Dermis blood vessel endothelial cell (primary cell): Measurements from ENCODE around the gene ATP2B2. TPM values are rescaled to one million over a fixed set of nuclear protein-coding genes. Genes with fewer than 3 reads are reported as not detected.

ENCODE experiments used
- DNase-seq: peaks from one replicate; pipeline ENCODE4 v3.0.0; 2010
- total RNA-seq: library from RNA; depleted of rRNA; stranded (reverse); fragments of >200 nt; gene quantifications from 2 replicates; pipeline ENCODE4 v1.2.3, GENCODE V29; 2014

The ATP2B2 gene
- total RNA-seq, 1 donor from 2014 or later: not detected

DNA sequence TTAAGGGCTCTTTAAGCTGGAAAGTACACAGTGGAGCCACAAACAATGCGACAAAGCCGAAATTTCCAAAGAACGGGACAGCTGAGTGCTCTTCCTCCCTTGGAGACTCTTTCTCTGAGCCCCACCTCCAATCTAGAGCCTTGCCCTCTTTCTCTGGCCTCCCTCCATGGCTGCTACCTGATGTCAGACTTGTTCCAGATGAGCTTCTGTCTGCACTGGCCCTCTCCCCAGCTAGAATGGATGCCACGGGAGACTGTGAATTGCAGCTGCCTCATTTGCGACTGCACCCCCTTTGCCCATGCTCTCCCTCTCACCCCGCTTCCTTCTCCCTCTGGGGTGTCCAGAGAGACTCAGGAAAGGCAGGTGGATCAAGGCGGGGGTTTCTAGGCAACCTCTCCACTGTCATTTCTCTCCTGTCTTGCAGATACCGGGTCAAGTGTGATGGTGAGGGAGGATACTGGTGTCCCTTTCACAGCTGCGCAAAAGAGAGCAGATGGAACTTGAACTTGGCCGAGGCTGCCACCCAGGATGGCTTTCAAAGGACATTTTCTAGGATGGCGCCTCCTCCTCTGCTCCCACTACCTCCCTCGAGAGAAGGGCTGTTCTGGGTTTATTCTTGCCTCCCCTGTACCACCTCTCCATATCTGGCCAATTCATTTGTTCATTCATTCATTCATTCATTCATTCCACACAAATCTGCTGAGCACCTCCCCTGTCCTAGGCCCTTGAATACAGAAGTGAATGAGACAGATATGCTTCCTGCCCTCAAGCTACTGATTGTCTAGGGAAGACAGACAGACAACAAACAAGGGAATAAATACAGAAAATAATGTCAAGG lies 12.8 kb downstream of the ATP2B2 start:
- no peak for DNase-seq

DNA sequence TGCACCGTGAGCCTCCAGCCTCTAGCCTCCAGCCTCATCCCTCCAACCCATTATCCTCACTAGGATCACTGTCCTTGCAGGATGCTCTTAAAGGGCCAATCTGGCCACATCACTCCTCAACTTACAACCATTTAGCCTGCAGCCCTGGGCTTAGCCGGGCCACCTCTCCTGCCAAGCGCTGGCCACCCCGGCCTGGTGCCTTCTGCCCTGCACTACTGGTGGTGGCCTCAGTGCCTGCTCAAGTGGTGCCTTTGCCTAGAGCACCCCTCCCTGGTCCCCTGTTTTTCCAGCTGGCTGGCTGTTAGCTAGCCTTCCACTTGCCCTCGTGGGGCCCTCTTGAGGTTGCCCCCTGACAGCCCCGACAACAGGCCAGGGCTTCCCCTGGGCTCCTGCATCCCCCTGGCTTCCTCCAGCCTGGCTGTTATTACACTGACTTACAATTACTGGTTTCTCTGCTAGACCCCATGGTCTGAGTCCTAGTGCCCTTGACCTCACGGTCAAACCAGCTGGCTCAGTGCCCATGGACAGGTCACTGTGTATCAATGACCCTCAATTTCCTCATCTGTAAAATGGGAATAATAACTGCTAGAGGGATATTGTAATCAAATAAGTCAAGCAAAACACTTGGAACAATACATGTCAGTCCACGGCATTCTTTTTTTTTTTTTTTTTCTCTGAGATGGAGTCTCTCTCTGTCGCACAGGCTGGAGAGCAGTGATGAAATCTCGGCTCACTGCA lies 15.5 kb downstream of the ATP2B2 start:
- DNase-seq: no peak

DNA sequence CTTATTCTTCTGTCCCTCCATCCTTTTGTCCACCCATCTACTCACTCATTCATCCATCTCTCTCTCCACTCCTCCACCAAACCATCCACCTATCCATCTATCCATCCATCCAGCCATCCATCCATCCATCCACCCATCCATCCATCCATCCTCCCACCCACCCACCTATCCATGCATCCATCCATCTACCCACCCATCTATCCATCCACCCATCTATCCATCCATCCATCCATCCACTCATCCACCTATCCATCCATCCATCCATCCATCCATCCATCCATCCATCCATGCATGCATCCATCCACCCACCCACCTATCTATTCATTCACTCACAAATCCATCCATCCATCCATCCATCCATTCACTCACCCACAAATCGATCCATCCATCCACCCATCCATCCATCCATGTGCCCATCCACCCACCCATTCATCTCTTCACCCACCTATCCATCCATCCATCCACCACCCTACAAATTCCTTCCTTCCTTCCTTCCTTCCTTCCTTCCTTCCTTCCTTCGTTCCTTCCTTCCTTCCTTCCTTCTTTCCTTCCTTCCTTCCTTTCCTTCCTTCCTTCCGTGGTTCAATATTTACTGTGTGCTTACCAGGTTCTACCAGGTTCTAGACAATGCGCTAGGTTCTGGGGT lies 17.3 kb downstream of the ATP2B2 start:
- DNase-seq: no peak

DNA sequence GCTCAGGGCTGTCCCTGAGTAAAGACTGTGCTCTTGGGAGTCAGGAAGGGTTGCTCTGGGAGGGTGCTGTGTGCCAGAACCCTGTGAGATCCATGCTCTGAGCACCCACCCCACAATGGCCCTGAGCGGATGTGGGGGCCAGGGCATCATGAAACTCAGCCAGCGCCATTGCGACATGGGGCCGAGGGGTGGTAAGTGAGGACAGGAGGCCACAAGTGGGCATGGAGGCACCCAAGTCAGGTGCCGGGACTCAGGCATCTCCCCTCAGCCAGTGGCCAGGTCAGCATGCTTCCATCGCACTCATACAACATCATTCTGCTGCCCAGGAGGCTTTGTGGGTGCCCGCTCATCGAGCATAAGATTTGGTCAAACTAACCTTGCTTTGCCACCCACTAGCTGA lies 19.6 kb downstream of the ATP2B2 start:
- DNase-seq: no peak

DNA sequence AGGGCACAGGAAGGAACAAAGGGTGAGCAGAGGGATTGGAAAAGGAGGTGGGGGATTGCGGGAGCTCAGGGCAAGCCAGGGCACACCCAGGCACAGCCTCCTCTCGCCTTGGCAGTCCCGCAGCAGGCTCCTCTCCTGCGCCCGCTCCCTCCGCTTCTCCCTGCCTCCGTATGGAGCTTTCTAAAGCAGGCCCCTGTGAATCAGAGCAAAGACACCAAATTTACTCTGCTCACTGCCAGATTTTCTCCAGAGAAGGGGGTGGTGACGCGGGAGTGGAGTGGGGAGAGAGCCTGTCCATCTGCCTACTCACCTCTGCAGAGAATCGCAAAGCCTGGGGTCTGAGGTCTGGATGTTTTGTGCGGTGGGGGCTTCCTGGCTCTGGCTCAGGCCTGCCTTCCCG lies 20.0 kb downstream of the ATP2B2 start:
- no peak for DNase-seq

DNA sequence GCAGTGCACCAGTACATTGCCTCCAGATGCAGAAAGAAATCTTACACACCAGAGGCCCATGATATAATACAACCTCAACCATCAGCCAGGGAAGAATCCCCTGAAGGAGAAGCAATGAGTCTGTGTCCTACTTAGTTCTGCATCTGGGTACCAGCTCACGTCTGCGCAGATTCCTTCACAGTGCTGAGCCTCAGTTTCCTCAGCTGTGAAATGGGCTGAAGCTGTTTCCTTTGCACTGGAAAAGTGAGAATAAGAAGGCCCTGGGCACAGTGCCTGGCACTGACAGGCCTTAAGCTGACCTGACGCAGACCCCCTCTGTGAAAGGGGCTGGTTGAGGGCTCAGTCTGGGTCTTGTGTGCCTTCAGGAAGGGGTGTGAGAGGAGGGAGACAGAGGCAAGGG lies 20.7 kb downstream of the ATP2B2 start:
- DNase-seq: no peak

DNA sequence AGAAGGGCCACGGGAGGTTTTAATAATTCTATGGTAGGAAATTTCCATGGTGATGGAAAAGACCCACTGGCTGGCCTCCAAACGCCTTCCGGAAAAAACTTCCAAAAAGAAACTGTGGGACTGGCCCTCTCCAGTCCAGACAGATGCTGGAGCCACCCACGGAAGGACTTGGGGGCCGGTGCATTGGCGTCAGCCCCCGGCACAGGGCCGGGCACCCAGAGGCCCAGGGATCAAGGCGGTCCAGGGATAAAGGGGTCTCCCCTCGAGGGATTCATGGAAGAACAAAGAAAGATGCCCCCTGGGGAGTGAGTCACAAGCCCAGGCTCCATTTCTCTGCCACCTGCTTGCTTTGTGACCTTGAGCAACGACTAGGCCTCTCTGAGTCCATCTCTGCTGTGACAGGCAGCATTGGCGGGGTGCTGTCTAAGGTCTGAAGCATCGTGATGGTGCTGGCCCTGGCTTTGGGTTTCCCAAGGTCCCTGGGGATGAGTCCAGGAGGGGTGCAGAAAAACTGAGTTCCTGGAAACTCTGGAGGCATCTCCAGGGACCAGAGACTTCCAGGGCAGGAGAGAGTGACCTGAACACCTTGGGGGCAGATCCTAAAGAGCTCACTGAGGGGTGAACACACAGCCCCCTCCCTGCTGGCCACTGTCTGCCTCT lies 21.6 kb downstream of the ATP2B2 start:
- no peak for DNase-seq

DNA sequence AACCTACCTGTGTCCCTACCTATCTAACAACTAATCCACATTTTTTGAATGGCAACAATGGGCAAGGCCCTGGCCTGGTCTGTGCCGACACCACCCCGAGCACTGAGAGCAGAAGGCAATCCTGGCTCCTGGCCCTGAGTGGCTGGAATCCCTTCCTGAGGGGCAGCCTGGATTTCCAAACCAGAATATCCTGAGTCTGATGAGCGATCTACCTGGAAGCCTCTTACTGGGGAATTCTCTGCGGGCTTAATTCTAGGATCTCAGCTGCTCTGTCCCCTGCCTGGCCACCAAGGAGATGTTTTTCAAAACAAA lies 22.1 kb downstream of the ATP2B2 start:
- DNase-seq: no peak

DNA sequence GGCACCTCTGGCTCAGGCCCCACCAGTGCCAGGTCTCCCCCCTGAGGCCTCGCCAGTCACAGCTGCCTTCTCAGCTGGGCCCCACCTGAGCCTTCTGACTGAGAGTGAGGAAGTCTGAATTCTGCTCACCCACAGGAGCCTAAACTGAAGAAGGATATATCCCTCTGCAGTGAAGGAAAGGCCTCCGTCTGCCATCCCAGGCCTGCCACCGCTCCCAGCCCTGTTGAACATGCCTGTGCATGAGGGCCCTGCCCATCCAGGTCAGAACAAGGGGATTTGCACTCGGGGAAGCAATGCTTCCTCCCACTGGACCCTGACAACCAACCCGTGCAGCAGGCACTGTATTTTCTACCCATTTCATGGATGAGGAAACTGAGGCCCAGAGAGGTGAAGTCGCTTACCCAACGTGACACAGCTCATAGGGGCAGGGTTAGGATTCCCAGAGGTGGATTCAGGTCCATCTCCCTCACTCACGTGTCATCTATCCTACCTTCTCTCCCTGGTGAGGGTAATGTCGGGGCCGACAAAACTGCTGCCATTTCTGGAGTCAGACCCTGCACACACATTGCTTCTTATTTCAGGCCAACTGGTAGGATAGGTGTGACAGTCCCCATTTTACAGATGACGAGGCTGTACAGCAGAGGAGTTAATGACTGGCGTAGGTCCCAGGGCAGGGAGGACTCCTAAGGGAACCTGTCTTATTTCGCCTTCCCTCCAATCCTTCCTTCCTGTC lies 22.6 kb downstream of the ATP2B2 start:
- no peak for DNase-seq

DNA sequence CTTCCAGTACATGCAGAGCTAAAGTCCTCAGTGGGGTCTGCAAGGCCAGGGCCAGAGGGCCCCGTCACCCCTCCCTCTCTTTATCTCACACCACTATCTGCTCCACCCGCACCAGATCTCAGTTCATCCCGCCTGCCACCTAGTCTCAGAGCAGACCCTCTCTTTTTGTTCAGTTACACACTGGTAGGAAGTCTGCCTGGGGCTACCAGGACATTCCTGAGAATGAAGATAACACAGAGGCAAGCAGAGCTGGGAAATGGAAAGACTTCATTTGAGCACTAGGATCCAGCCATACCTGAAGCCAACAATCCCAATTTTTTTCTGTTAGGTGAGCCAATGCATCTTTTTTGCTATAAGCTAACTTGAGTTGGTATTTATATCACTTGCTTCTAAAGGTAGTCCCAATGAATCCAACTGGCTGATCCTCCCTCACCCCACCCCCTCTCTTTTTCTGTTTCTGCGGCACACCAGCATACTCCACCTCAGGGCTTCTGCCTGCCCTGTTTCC lies 24.5 kb downstream of the ATP2B2 start:
- DNase-seq: no peak

DNA sequence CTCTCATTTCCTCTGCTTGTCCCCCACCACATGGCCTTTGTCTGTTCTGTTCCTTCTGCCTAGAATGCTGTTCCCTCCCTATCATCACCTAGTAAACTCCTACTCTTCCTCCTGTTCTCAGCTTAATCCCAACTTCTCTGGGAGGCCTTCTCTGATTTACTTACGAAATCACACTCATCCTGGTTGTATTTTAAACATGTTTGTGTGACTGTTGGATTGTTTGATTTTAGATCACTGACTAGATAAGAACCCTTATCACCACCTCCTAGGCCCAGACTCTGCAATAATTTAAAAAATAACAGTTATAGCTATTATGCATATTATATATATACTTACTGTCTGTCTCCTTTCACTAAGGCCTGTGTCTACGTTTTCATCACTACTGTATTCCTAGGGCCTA lies 26.1 kb downstream of the ATP2B2 start:
- DNase-seq: no peak

DNA sequence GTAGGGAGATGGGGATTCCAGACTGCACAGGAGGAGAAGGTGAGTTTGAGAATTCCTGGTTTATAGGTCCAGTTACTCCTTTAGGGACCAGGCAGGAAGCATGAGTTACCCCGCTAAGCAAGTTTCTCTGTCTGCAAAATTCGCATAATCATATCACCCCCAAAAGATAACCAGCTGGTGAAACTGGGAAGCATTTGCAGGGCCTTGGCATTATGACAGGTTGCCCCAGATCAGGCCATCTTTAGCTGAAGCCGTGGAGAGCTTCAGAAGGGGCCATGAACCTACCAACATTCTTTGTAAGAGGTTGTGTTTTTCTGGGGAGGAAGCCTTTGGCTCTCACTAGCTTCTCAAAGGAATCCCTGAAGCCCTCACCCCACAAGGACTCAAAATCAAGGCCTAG lies 29.4 kb downstream of the ATP2B2 start:
- DNase-seq: no peak

DNA sequence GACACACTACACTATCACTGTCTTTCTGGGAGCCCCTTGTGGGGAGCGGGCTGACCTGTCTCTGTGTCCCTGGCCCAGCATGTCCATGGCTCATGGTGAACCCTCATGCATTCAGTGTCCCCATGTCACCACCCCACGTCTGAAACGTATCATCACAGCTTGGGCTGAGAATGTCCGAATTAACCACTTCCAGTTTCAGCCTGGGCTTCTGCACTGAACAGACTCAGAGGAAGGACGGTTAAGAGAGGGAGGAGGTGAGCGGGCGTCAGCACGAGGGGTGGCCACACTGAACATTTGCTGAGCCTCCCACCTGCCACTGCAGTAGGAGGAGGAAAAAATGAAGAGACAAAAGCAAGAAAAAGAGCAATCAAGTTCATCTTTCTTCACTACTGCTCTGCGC lies 30.5 kb downstream of the ATP2B2 start:
- no peak for DNase-seq

DNA sequence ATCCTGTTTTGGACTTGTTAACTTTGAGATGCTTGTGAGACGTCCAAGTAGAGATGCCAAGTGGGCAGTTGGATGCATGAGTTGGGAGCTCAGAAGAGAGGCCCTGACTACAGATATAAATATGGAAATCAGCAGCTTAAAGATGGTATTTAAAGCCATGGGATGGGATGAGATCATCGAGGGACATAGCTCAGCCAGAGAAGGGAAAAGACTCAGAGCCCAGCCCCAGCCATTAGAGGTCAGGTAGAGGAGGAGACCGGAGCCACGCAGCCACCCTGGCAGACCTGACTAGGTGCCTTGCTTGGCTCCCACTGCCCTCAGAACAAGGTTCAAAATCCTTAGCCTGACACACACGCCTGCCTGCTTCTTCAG lies 31.1 kb downstream of the ATP2B2 start:
- no peak for DNase-seq

DNA sequence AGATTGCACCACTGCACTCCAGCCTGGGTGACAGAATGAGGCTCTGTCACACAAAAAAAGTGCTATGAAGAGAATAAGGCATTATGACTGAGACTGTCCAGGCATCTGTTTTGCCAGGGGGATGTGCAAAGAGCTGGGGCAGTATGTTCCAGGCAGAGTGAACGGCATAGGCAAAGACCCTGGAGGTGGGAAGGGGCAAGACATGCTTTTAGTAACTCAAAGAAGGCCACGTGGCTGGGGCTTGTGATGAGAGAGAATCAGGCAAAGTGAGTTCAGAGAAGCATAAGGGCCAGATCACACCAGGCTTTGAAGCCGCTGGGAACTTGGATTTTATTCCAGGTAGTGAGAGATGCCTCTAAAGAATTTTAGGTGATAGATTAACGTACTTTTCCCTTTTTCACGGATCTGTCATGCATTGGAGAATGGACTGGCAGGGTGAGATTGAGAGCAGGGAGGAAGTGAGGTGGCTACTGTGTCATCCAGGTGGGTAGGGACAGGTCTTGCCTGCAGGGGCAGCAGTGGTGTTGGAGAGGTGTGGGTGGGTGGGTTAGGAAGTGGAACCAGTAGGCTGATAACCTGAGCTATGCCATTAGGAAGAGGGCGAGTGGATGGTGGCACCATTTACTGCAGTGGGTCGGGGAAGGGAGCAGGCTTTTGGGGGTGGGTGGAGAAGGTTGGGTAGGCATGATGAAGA lies 31.7 kb downstream of the ATP2B2 start:
- no peak for DNase-seq

DNA sequence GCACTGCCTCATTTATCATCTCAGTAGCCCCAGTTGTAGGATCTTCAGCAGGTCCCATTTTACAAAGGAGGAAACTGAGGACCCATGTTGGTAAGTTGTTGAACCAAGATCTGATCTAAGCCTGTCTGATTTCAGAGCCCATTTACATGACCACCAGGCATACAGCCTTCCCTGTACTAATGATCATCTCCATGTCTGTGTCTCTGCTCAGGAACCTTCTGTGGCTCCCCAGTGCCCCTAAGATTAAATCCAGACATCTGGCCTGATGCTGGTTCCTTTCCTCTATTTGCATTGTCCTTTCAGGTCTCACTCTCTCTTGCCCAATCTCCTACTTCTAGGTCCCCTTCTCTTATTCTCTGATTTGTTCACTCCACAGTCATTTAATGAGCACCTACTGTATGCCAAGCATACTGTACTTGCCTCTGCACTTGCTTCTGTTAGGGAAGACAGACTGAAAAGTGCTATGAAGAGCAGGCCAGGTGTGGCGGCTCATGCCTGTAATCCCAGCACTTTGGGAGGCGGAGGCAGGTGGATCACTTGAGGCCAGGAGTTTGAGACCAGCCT lies 32.4 kb downstream of the ATP2B2 start:
- no peak for DNase-seq

DNA sequence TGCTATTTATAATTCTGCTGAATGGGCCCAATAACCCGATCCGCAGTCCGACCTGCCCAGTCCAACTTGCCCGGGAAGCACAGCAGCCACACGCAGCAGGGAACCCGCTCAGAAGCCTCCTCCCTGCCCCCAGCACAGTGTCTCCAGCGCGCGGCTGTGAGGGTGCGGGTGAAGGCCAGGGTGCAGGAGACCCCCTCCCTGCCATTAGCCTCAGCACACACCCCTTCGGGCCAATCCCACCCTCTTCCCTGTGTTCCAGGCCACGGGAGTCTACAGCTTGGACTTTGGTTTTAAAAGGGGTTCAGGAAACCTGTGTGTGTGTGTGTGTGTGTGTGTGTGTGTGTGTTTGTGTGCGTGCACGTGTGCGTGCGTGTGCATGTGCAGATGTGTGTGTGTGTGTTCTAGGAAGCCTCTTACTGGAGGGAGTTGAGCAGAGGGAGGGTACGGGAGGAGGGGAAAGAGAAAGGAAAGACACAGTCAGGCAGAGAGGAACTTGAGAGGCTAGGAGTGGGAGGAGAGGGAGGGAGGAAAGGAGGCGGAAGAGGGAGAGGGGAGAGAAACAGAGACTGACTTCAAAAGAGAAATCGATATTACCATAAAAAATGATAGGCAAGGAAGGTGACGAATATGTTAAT lies 34.2 kb downstream of the ATP2B2 start:
- DNase-seq: no peak

DNA sequence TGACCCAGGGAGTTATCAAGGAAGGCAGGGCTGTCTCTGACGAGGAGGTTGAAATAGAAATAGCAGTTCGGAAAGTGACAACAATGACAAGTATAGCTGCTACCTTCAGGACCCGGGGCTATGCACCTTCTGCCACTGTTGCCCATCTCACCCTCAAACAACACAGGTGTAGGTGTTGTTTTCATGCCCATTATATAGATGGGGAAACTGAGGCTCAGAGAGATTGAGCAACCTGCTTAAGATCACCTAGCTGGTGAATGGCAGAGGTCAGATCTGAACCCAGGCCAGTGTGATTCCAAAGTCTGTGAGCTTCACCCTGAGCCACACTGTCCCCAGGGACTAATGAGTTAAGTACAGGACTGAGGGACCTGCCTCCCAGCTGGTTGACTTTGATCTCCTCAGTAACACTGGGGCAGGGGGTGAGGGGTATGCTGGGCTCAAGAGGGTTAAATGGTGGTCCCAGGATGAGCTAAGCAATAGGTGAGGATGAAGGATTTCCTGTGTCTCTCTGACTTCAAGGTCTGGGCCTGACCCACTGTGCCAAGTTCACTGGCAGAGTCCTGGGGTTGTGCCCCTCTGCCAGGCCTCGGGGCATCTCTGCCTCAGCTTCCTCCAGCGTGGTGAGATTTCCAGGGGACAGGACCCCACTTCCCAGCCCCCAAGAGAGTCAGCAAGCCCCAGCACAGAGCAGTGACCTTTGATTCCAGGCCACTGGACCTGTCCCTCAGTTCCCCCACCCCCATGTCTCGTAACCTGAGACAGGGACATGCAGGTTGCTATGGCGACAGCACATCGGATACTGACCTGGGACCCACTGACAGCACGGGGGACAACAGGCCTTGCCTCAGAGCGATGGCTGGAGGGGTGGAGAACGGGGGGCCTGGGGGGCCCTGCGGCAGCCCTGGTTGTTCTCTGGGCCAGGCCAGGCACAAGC lies 35.0 kb downstream of the ATP2B2 start:
- DNase-seq: no peak

DNA sequence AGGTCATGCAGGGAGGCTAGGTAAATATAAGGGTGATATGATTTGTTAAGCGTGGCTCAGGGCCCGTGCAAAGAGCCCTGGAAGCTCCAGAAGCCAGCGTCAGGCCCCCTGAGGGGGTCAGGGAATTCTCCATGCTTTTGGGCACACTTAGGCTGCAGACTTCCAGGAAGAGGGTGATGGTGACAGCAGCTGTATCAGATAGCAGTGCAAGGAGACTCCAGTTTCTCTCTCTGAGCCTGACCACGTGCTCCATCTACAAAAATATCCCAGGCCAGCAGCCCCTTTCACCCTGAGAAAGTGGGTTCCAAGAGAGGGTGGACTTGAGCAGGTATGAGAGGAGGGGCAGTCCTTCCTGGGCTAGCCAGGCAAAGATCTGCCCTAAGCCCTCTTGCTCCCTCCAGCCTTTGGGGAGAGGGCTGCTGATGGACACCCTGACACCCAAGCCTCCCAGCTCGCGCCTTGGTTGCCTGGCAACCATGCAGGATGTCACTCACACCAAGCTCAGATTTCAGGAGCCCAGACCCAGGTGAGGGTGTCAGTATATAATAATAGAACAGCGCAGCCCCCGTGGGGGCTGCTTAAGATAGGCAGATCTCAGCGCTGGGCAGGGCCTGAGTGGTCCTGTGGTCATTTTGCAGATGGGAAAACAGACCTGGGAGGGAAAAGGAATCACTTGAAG lies 35.8 kb downstream of the ATP2B2 start:
- DNase-seq: no peak
